Dedifferentiated amniotic fluid mesenchymal stem cell (primary cell): ENCODE results near the gene DMBX1.

Experiments used
- DNase-seq: peaks from one replicate; pipeline ENCODE4 v3.0.0-alpha.2; 2016; ENCODE audit errors: extremely low spot score

Gene DMBX1

GRCh38 chr1:46489638-46490405 is at the start of gene DMBX1:
DMBX1 (plus strand) TSS chr1:46489836; CDS start chr1:46507011, 17,175 bp downstream.
- no peak for DNase-seq

DNA sequence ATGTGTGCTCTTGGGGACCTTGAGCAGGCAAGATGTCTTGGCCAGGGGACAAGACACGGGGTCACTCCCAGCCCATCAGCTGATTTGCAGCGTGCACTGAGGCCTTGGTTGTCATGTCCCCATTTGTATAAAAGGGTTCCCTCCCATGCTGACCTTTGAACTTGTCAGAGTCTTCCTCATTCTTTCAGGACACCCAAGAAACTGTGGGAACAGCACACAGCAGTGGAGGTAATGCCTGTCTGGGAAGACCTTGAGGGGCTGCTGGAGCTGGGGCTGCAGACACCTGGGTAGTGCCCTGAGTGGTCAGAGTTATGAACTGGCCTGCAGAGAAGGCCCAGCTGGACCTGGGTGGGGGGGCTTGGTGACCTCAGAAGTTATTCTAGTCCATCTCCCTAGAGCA is 49.2 kb upstream of the DMBX1 start:
- DNase-seq: no peak

GRCh38 chr1:46442317-46443161 is 47.1 kb upstream of the DMBX1 start:
- peak; percentile 65 for DNase-seq

DNA sequence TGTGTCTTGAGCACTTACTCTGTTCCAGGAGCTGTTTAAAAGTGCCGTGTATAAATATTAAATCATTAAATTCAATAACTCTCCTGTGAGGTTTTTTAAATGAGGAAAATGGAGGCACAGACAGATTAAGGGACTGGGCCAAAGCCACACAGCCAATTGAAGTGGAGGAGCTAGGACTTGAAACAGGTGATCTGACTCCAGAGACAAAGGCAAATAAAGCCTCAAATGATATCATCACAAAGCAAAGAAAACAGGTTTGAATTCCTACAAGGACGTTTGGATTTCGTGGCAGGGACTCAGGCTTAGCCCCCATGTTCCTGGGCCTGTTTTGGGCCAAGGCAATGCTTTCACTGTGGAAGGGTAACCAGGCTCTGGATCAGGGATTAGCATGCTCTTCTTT is 45.2 kb upstream of the DMBX1 start:
- DNase-seq: no peak

DNA sequence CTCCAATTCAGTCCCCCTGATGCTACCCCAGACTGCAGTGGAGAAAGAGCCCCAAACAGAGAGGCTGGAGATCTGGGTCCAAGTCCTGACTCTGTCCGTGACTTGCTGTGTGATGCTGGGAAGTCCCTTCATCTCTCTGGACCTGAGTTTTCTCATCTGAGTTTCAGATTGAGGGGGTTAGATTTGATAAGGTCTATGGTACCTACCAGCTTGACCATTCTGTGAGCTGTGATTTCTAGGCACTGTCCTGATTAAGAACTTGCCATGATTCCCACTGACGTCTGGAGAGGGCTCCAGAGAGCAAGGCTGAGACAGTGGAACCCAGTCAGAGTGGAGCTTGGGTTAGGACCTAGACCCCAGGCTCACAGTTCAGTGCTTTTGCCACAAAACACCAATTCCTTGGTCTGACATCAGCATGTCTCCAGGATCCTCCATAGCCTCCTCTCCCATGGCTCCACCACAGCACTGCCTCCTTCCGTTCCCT is 43.8 kb upstream of the DMBX1 start:
- no peak for DNase-seq

- peak; percentile 54 for DNase-seq
These were observed 42.8 kb upstream of the DMBX1 start for GRCh38 chr1:46446646-46447498.

DNA sequence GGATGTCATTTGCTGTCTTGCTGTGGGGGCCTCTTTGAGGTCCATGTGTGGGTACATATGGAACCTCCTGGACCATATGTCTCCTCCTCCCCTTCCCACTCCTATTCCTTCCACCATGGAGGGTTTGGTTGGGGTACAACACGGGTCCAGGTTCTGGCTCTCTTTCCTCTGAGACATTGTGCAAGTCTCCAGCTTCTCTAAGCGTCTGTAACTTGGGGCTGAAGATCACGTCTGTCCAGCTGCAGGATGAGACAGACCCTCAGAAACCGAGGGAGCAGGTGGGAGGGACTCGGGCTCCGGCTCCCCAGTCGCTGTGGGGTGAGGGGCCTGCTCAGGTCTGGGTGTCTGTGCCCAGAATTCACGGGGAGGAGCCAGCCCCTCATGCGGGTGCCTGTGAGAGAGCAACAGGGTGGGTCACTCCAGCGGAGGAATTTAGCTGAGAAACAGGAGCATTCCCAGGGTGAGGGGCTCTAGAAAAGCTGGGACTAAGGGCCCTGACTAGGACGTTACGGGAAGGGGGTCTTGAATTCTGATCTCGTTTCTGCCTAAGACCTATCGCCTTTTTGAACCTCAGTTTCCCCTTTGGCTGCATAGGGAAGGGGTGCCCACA is 42.0 kb upstream of the DMBX1 start:
- DNase-seq: no peak

DNA sequence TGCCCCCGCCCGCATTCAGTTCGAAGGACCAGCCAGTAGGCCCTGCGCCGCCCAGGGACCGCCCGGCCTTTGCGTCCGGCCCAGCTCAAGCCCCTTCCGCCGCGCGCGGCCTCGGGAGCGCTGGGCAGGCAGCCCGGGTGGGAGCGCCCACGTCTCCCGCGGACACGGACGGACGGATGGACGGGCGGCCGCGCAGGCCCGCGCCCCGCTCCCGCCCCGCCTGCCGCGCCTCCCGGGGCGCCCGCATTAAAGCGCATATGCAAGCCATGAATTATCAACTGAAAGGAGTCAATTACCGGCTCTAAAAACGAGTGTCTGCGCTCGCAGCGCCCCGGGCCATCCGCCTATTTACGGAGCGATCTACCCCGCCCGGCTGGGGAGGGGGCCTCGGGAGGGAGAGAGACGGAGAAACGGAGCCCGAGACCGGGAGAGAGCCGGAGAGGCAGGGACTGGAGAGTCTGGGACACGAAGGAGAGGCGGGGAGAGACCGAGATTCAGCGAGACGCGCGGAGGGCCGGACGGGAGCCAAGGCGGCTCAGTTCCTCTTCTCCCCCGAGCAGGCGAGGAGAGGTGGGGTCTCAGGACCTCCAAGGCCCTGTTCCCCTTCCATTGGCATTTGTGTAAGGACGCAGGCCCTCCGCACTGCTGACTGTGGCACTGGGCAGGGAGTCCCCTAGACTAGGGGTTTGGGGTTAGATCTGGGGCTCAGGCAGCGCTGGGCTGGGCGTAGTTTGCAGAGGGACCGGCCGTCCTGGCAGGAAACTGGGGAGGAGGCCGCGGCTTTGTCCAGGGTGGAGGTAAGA is 41.3 kb upstream of the DMBX1 start:
- no peak for DNase-seq

DNA sequence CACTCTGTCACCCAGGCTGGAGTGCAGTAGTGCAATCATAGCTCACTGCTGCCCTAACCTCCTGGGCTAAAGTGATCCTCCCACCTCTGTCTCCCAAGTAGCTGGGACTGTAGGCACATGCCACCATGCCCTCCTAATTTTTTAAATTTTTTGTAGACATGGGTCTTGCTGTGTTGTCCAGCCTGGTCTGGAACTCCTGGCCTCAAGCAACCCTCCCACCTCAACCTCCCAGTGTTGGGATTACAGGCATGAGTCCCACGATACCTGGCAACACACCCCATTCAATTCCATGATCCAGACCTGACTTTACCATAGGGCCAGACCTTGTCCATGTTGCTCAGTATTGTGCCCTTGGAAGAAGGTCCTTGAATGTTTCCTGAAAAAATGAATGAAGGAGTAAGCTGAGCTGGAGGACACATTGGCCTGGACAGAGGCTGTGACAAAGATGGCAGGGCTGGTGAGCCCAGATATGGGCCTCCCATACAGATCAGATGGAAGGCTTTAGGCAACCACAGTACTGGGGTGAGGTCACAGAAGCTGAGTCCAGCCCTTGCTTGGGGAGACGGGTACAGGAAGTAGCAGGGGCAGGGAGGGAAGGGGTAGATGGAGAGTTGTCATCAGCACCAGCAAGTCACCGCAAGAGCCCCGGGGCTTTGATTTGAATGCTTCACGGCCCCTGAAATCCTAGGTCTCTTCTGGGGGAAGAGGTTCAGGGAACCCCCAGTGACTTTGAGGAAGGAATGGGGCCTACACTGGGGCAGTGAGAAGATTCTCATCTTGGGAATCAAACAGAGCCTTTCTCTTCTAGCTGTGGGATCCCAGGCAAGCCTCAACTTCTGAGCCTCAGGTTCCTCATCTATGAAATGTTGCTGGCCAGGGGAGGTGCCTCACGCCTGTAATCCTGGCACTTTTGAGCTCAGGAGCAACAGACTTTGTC is 40.1 kb upstream of the DMBX1 start:
- DNase-seq: no peak

- no peak for DNase-seq
These were observed 39.5 kb upstream of the DMBX1 start for GRCh38 chr1:46450160-46450517.

DNA sequence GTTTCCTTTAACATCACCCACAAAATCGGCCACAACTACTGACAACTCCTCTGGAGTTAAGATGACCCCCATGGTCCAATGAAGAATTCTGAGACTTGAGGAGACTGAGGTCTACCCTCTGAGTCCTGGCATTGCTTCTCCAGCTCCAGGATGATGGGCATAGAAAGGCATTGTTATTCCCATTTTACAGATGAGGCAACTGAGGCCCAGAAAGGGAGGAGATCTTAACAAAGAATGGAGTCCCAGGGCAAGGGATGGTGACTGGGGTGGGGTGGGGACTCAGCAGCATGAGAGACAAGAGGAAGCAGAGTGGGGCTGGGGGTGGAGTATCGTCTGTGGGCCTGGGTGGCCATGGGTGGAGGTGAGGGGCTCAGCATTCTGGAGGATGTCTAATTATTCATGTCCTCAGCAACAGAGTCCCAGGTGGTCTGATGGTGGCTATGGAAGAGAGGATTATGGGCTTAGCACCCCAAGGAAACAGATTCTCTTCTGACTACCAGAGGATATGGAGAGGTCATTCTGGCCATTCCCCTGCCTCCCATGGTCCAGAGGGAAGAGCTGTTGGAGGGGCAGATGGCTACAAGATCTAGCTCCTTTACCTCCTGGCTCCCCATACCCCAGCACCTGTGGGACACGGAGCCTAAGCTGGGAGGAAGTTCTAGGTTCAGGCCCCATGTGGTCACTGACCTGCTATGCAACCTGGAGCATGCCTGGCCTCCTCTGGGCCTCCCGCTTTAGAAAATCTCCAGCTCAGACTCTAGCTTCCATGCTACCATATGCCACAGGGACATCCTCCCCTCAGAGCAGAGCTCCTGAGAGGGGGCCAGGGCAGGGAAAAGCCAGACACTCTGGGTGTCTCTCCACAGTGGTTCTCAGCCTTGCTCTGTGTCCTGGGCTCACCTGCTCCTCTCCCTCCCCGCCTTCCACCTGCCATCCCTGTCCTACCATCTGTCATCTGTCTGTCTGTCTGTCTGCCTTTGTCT is 37.4 kb upstream of the DMBX1 start:
- no peak for DNase-seq

DNA sequence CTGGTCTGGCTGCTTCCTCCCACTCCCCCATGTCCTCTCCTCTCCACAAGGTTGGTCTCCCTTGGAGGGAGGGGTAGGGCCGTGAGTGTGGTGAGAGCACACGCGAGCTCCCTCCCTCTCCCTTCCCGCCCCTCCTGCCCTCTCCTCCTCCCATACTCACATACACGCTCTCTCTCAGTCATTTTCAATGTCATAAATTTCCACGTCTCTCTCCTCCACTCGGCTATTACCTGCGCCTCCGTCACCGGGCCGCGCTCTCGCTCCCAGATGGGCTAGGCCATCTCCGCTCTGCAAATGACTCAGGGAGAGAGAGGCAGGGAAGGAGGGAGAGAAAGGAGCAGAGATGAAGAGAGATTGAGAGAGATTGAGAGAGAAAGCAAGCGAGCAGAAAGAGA is 36.7 kb upstream of the DMBX1 start:
- no peak for DNase-seq

GRCh38 chr1:46453449-46453848 is 36.2 kb upstream of the DMBX1 start:
- DNase-seq: no peak

- no peak for DNase-seq
These were observed 33.7 kb upstream of the DMBX1 start for GRCh38 chr1:46455951-46456350.

GRCh38 chr1:46456411-46456963 is 33.1 kb upstream of the DMBX1 start:
- no peak for DNase-seq

- no peak for DNase-seq
These were observed 32.5 kb upstream of the DMBX1 start for GRCh38 chr1:46457178-46457577.

DNA sequence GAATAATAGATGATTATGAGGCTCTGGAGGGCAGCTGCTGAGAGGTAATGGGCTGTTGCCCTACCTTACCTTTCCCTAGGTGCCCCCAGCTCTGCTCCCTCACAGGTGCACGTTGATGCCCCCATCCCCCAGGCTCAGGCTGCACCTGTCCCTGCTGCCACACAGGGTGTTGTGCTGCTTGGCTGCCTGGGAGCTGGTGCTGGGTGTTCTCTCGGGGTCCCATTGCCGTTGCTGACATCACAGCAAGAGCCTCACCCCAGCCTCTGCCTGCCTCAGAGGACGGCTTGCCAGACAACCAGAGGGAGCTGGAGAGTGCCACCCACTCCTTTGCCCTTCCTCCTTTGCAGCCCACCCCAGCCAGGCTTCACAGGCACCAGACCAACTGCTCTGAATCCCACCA is 31.4 kb upstream of the DMBX1 start:
- DNase-seq: no peak

DNA sequence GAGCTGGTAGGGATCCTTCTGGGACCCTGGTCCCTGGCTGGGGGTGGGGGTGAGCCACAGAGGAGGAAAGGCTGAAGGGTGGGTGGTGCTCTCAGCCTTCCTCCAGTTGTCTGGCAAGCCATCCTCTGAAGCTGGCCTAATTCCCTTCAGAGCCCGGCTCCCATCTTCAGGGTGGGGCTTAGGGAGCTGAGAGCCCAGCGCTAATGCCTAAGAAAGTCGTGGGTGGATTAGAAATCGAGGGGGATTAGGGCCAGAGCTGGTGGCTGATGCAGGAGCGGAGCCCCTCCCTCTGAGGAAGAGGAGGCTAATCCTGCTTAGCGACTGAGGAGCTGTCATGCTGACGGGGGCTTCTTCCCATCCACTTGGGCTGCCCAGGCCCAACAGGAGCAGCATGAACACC is 30.8 kb upstream of the DMBX1 start:
- no peak for DNase-seq
